Thyroid gland (tissue), 4 donors: ENCODE measurements around the gene RAB40C.

Experiments used
- CTCF ChIP-seq, 6 experiments: fragments of 200-600 bp in 3 of 6; fragments of 450-650 bp in 3 of 6; sonication (generic) in 3 of 6; IDR thresholded peaks; one replicate each; pipeline ENCODE4 v1.5.1; 2016 to 2019; ENCODE audit warnings: antibody characterized with exemption in 6 of 6, mild to moderate bottlenecking in 2 of 6, inconsistent platforms in 1 of 6, moderate library complexity in 1 of 6
- POLR2A ChIP-seq, 2 donors: fragments of 450-650 bp; IDR thresholded peaks; one replicate each; pipeline ENCODE4 v1.6.1; 2017; ENCODE audit warnings: antibody characterized with exemption in 2 of 2, mild to moderate bottlenecking in 2 of 2, moderate library complexity in 1 of 2

- TF ChIP-seq CTCF (IDR thresholded peaks at IDR 0.05) (no peak), POLR2A (IDR thresholded peaks at IDR 0.05) (no peak)
These were observed 1.4 kb downstream of the RAB40C start for GRCh38 chr16:591231-591630.
